ENCODE measurements around the gene ZNF697. TPM values are rescaled to one million over a fixed set of nuclear protein-coding genes. Genes with fewer than 3 reads are reported as not detected.

ZNF697 gene
- total and polyA plus RNA-seq, 9 of the 15 experiments (the other 6 are each of a cell fraction or from before 2014, with no cell fraction given), result 2.1 to 13.6 (median 8.3) TPM

GRCh38 chr1:119647734-119648619 is at the start of gene ZNF697 (continued):
- TF ChIP-seq NR0B1 (IDR thresholded peaks at IDR 0.05; ENCODE audit: partially characterized antibody), result no peak
- no peak for TF ChIP-seq FOXP1 (CRISPR knock-in tag; IDR thresholded peaks at IDR 0.05)
- TF ChIP-seq PTTG1 (tag; IDR thresholded peaks at IDR 0.05; ENCODE audit: low read depth), result no peak
- peak; percentile 85 for TF ChIP-seq POLR2H (tag; IDR thresholded peaks at IDR 0.05; ENCODE audit: low read depth)
- TF ChIP-seq ZNF175 (CRISPR knock-in tag; IDR thresholded peaks at IDR 0.05; ENCODE audit: low read depth), result no peak
- TF ChIP-seq, protein P1, sequence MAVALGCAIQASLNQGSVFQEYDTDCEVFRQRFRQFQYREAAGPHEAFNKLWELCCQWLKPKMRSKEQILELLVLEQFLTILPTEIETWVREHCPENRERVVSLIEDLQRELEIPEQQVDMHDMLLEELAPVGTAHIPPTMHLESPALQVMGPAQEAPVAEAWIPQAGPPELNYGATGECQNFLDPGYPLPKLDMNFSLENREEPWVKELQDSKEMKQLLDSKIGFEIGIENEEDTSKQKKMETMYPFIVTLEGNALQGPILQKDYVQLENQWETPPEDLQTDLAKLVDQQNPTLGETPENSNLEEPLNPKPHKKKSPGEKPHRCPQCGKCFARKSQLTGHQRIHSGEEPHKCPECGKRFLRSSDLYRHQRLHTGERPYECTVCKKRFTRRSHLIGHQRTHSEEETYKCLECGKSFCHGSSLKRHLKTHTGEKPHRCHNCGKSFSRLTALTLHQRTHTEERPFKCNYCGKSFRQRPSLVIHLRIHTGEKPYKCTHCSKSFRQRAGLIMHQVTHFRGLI (CRISPR knock-in tag; IDR thresholded peaks at IDR 0.05), result no peak
- TF ChIP-seq SMARCC2 (IDR thresholded peaks at IDR 0.05; ENCODE audit: low read depth), result 0 out of 2 replicates have a peak, but pooled peaks have one; percentile 17
- TF ChIP-seq DDX20 (tag; IDR thresholded peaks at IDR 0.05; ENCODE audit: low read depth), result no peak
- TF ChIP-seq ZNF239 (CRISPR knock-in tag; IDR thresholded peaks at IDR 0.05), result no peak
- no peak for TF ChIP-seq NCOA4 (IDR thresholded peaks at IDR 0.05; ENCODE audit: partially characterized antibody)
- TF ChIP-seq CHD1 (IDR thresholded peaks at IDR 0.05; ENCODE audit: low read length), result peak; percentile 53
- no peak for TF ChIP-seq TGIF2 (CRISPR knock-in tag; IDR thresholded peaks at IDR 0.05)
- TF ChIP-seq MYBL2 (IDR thresholded peaks at IDR 0.05; ENCODE audit: low read depth), result no peak
- no peak for TF ChIP-seq MYBL2 (CRISPR knock-in tag; IDR thresholded peaks at IDR 0.05; ENCODE audit: borderline replicate concordance)
- no peak for TF ChIP-seq SRSF7 (optimal IDR thresholded peaks at IDR 0.05; ENCODE audit: low read depth, low read length)
- no peak for TF ChIP-seq MXD1 (CRISPR knock-in tag; IDR thresholded peaks at IDR 0.05; ENCODE audit: borderline replicate concordance, poor library complexity, severe bottlenecking)
- peak; percentile 52; the same call in 1 of the 2 replicates for TF ChIP-seq EP400 (IDR thresholded peaks at IDR 0.05)
- no peak for TF ChIP-seq MXI1 (IDR thresholded peaks at IDR 0.05; ENCODE audit: low read depth, low read length)
- TF ChIP-seq TEAD4 (IDR thresholded peaks at IDR 0.05; ENCODE audit: low read length), result no peak
- TF ChIP-seq TEAD4 (CRISPR knock-in tag; IDR thresholded peaks at IDR 0.05; ENCODE audit: borderline replicate concordance), result no peak
- no peak; the same call in 1 of the 2 replicates for TF ChIP-seq ESRRA (IDR thresholded peaks at IDR 0.05; ENCODE audit: borderline replicate concordance, low read depth)
- TF ChIP-seq SMAD1 (IDR thresholded peaks at IDR 0.05; ENCODE audit: low read depth, low read length, partially characterized antibody), result no peak
- TF ChIP-seq, protein P2, sequence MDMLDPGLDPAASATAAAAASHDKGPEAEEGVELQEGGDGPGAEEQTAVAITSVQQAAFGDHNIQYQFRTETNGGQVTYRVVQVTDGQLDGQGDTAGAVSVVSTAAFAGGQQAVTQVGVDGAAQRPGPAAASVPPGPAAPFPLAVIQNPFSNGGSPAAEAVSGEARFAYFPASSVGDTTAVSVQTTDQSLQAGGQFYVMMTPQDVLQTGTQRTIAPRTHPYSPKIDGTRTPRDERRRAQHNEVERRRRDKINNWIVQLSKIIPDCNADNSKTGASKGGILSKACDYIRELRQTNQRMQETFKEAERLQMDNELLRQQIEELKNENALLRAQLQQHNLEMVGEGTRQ (CRISPR knock-in tag; IDR thresholded peaks at IDR 0.05), result no peak
- TF ChIP-seq ZNF311 (CRISPR knock-in tag; IDR thresholded peaks at IDR 0.05), result no peak
